Measurements from ENCODE around the gene OTP.

DNA sequence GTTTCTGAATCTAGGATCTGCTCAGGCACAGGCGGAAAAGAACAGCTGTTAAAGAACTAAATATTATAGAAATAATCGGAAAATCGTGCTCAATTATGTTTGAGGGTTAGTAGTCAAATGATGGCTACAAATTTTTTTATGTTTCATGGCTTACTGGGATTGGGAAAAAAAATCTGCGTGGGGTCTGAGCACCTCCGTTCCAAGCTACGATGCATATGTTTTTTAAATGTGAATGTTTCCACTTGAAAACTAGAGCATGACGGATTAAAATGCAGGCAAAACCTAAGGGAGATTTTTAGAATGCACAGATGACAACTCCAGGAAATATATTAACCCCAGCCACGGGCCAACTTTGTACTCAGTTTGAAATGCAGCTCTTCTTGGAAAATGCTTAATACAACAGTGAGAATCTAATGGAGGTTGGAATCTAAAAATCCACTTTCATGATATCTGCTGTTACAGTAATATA, 5.3 kb downstream of the OTP start:
- TF ChIP-seq, protein P1, sequence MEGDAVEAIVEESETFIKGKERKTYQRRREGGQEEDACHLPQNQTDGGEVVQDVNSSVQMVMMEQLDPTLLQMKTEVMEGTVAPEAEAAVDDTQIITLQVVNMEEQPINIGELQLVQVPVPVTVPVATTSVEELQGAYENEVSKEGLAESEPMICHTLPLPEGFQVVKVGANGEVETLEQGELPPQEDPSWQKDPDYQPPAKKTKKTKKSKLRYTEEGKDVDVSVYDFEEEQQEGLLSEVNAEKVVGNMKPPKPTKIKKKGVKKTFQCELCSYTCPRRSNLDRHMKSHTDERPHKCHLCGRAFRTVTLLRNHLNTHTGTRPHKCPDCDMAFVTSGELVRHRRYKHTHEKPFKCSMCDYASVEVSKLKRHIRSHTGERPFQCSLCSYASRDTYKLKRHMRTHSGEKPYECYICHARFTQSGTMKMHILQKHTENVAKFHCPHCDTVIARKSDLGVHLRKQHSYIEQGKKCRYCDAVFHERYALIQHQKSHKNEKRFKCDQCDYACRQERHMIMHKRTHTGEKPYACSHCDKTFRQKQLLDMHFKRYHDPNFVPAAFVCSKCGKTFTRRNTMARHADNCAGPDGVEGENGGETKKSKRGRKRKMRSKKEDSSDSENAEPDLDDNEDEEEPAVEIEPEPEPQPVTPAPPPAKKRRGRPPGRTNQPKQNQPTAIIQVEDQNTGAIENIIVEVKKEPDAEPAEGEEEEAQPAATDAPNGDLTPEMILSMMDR (IDR thresholded peaks at IDR 0.05): no peak
- peak; percentile 12 for TF ChIP-seq EZH2phosphoT487 (IDR thresholded peaks at IDR 0.05)

Data from neural progenitor cell (in vitro differentiated cells).